ENCODE results near the gene TAF3.
"Not testable (repeated sequence)": the region's sequence is repeated elsewhere in the genome, so short reads cannot be mapped to it uniquely, and the experiment has no call there.

The TAF3 gene

DNA sequence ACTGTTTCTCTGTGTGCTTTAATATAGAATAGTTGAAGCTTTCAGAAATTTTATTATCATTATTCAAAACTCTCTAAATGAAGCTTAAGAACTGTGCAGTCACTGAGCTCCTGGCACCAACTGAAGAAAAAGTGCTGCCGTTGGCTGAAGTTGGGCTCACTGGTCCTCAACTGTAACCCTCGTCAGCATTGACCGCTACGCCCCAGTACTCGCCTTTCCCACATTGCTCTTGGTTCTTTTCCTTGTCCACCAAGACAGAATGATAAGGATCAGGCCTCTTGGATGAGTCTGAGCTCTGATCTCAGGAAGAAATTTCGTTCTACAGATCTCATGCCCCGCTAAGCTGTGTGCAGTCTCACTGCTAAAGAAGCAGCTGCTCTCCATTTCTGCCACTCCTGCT lies 7.9 kb upstream of the TAF3 start:
- no peak for DNase-seq
- no peaks in the 10 kb centered on the region for H3K27me3 ChIP-seq
- H3K4me3 ChIP-seq (ENCODE audit: low read depth, low read length), result no peak overlapping the region
- no peaks in the 10 kb centered on the region for H3K9me3 ChIP-seq
- H3K36me3 ChIP-seq, result peaks cover 20% of the 10 kb centered on the region
- H3K4me1 ChIP-seq, result no peaks in the 10 kb centered on the region; the same call in 1 of the 2 replicates
- TF ChIP-seq CTCF (IDR thresholded peaks at IDR 0.05; ENCODE audit: low read depth, low read length), result no peak

GRCh38 chr10:7811000-7811399 lies 7.3 kb upstream of the TAF3 start:
- no peaks in the 10 kb centered on the region for H3K9me3 ChIP-seq
- peaks cover 16% of the 10 kb centered on the region for H3K36me3 ChIP-seq
- no peak for DNase-seq
- no peak overlapping the region for H3K4me3 ChIP-seq (ENCODE audit: low read depth, low read length)
- H3K27me3 ChIP-seq, result no peaks in the 10 kb centered on the region
- no peak for TF ChIP-seq CTCF (IDR thresholded peaks at IDR 0.05; ENCODE audit: low read depth, low read length)
- no peaks in the 10 kb centered on the region; the same call in 1 of the 2 replicates for H3K4me1 ChIP-seq

- DNase-seq; H3K27me3 ChIP-seq; H3K4me3 ChIP-seq (ENCODE audit: low read depth, low read length); H3K9me3 ChIP-seq; H3K4me1 ChIP-seq: not testable (repeated sequence)
- peaks cover 13% of the 10 kb centered on the region for H3K36me3 ChIP-seq
These were observed 6.6 kb upstream of the TAF3 start for GRCh38 chr10:7811743-7812142.

- H3K36me3 ChIP-seq, result no peaks in the 10 kb centered on the region
- no peaks in the 10 kb centered on the region for H3K27me3 ChIP-seq
- no peak for DNase-seq
- no peak for TF ChIP-seq CTCF (IDR thresholded peaks at IDR 0.05; ENCODE audit: low read depth, low read length)
- no peaks in the 10 kb centered on the region; the same call in 1 of the 2 replicates for H3K4me1 ChIP-seq
- no peak overlapping the region for H3K4me3 ChIP-seq (ENCODE audit: low read depth, low read length)
- no peaks in the 10 kb centered on the region for H3K9me3 ChIP-seq
These were observed 4.8 kb upstream of the TAF3 start for GRCh38 chr10:7813481-7813880.

DNA sequence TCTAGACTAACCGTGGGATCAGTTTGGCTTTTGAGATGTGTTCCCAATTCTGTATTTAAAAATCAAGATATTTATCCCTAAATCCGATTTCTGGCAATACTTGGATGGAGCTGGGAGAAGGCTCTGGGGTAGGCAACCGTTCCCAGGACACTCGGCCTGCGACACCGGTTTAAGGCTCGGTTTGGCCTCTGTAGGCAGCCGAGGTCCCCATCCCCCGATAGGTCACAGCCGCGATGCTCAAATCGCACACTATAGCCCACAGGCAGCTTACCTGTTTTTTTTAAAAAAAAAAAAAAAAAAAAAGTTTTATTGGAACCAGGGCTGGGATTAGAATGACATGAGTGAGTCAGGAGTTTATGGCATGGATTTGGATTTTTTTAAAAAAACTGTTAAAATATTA lies 729 bp upstream of the TAF3 start:
- Histone ChIP-seq H3K9me3 (no peaks in the 10 kb centered on the region), H3K4me1 (peaks cover 2% of the 10 kb centered on the region; the same call in 1 of the 2 replicates), H3K27me3 (no peaks in the 10 kb centered on the region), H3K4me3 (ENCODE audit: low read depth, low read length) (peak overlapping the region; percentile 84), H3K36me3 (peaks cover 3% of the 10 kb centered on the region; the same call in 1 of the 2 replicates)
- no peak for TF ChIP-seq CTCF (IDR thresholded peaks at IDR 0.05; ENCODE audit: low read depth, low read length)
- DNase-seq, result no peak

- Histone ChIP-seq H3K36me3 (peaks cover 3% of the 10 kb centered on the region; the same call in 1 of the 2 replicates), H3K27me3 (no peaks in the 10 kb centered on the region), H3K4me3 (ENCODE audit: low read depth, low read length) (peak overlapping the region; percentile 84), H3K9me3 (no peaks in the 10 kb centered on the region), H3K4me1 (peaks cover 2% of the 10 kb centered on the region; the same call in 1 of the 2 replicates)
- DNase-seq, result no peak
- TF ChIP-seq CTCF (IDR thresholded peaks at IDR 0.05; ENCODE audit: low read depth, low read length), result no peak
These were observed 366 bp upstream of the TAF3 start for GRCh38 chr10:7817984-7818294.

DNA sequence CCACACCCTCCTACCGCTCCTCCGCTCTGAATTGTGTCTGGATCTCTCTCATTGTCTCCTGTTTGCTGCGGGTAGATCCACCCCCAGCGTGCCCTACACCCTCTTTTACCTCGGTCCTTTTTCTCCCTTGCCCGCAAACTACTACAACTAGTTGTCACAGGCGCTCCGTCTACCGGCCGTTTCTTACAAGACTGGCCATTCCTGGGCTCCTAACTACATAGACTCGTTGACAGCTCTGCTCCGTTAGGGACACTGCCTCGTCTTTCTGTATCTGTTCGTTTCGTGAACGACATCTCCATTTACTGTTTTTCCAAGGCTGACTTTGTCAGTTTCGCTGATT lies 786 bp downstream of the TAF3 start:
- TF ChIP-seq CTCF (IDR thresholded peaks at IDR 0.05; ENCODE audit: low read depth, low read length), result peak; percentile 42
- DNase-seq, result peak; percentile 48

More for the DNA sequence above, 786 bp downstream of the TAF3 start:
- H3K27me3 ChIP-seq, result no peaks in the 10 kb centered on the region
- H3K36me3 ChIP-seq, result peaks cover 3% of the 10 kb centered on the region
- H3K9me3 ChIP-seq, result no peaks in the 10 kb centered on the region
- peaks cover 2% of the 10 kb centered on the region; the same call in 1 of the 2 replicates for H3K4me1 ChIP-seq
- H3K4me3 ChIP-seq (ENCODE audit: low read depth, low read length), result peak overlapping the region; percentile 84

Measured in BE2C (cell line).